Keratinocyte (primary cell): Measurements from ENCODE around the gene PRSS35.

Source experiments
- EZH2 ChIP-seq: IDR thresholded peaks from one replicate; pipeline ENCODE4 v1.6.1; 2012; ENCODE audit warnings: inconsistent platforms, mild to moderate bottlenecking, low read length, moderate library complexity
- TF ChIP-seq, protein P1 (sequence below), 3 experiments: IDR thresholded peaks in 1 of 3; conservative IDR thresholded peaks in 1 of 3; optimal IDR thresholded peaks in 1 of 3; 2 replicates in 2 of 3; 3 replicates in 1 of 3; pipeline versions ENCODE3 to v1.5.1; 2011; ENCODE audit warnings: low read length in 3 of 3, mild to moderate bottlenecking in 3 of 3, moderate library complexity in 2 of 3, control low read depth in 1 of 3, inconsistent platforms in 1 of 3; ENCODE audit not compliant: insufficient read depth in 2 of 3; ENCODE audit errors: extremely low read depth in 1 of 3

DNA sequence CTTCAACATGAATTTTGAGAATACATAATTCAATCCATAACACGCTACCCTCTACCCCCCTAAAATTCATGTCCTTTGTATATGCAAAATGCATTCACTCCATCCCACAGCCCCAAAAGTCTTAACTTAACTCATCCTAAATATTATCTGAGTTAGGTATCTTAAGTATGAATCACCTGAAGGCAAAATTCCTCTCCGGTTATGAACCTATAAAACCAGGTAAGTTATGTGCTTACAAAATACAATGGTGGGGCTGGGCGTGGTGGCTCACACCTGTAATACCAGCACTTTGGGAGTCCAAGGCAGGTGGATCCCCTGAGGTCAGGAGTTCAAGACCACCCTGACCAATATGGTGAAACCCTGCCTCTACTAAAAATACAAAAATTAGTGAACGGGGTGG, 23.5 kb upstream of the PRSS35 start:
- TF ChIP-seq, protein P1, sequence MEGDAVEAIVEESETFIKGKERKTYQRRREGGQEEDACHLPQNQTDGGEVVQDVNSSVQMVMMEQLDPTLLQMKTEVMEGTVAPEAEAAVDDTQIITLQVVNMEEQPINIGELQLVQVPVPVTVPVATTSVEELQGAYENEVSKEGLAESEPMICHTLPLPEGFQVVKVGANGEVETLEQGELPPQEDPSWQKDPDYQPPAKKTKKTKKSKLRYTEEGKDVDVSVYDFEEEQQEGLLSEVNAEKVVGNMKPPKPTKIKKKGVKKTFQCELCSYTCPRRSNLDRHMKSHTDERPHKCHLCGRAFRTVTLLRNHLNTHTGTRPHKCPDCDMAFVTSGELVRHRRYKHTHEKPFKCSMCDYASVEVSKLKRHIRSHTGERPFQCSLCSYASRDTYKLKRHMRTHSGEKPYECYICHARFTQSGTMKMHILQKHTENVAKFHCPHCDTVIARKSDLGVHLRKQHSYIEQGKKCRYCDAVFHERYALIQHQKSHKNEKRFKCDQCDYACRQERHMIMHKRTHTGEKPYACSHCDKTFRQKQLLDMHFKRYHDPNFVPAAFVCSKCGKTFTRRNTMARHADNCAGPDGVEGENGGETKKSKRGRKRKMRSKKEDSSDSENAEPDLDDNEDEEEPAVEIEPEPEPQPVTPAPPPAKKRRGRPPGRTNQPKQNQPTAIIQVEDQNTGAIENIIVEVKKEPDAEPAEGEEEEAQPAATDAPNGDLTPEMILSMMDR (optimal IDR thresholded peaks at IDR 0.05 in 1 of 3, IDR thresholded peaks at IDR 0.05 in 1 of 3, conservative IDR thresholded peaks at IDR 0.05 in 1 of 3; ENCODE audit: extremely low read depth in 1 of 3, insufficient read depth in 2 of 3, low read length in 3 of 3) = no peak
- TF ChIP-seq EZH2 = no peak
